HG03571 (cell line): ENCODE data around the gene RBM38.
"Not testable (repeated sequence)": the region's sequence is repeated elsewhere in the genome, so short reads cannot be mapped to it uniquely, and the experiment has no call there.

Source experiments
- ATAC-seq: cut with Tn5 transposase; IDR thresholded peaks from one replicate; pipeline ENCODE4 v1.9.1; 2021; ENCODE audit not compliant: unreplicated experiment

Gene RBM38

GRCh38 chr20:57390604-57391438, at the start of gene RBM38:
RBM38 (plus strand) TSS chr20:57391396; CDS start chr20:57391582, 186 bp downstream.
- peak; percentile 41 for ATAC-seq

GRCh38 chr20:57341663-57342062, 49.5 kb upstream of the RBM38 start:
- ATAC-seq: no peak

- ATAC-seq: no peak
Observed at GRCh38 chr20:57342829-57343228, 48.4 kb upstream of the RBM38 start.

GRCh38 chr20:57346477-57346876, 44.7 kb upstream of the RBM38 start:
- ATAC-seq: no peak

GRCh38 chr20:57347393-57347792, 43.8 kb upstream of the RBM38 start:
- ATAC-seq: no peak

- not testable (repeated sequence) for ATAC-seq
Observed at GRCh38 chr20:57348200-57348921, 42.8 kb upstream of the RBM38 start.

- ATAC-seq: not testable (repeated sequence)
Observed at GRCh38 chr20:57348922-57349574, 42.1 kb upstream of the RBM38 start.

GRCh38 chr20:57350081-57350710, 41.0 kb upstream of the RBM38 start:
- no peak for ATAC-seq

- not testable (repeated sequence) for ATAC-seq
Observed at GRCh38 chr20:57350726-57351041, 40.5 kb upstream of the RBM38 start.

- ATAC-seq: peak; percentile 77
Observed at GRCh38 chr20:57351042-57351783, 40.0 kb upstream of the RBM38 start, which contains the start of gene RAE1. RAE1 (plus strand) TSS chr20:57351255; CDS start chr20:57354039, 2,784 bp downstream.

- ATAC-seq: no peak
Observed at GRCh38 chr20:57352305-57352704, 38.9 kb upstream of the RBM38 start.

GRCh38 chr20:57353351-57353750, 37.8 kb upstream of the RBM38 start:
- ATAC-seq: no peak

GRCh38 chr20:57361517-57361916, 29.7 kb upstream of the RBM38 start:
- ATAC-seq: no peak

- no peak for ATAC-seq
Observed at GRCh38 chr20:57364451-57364850, 26.7 kb upstream of the RBM38 start.

GRCh38 chr20:57369596-57369995, 21.6 kb upstream of the RBM38 start:
- ATAC-seq: no peak

- no peak for ATAC-seq
Observed at GRCh38 chr20:57370316-57370715, 20.9 kb upstream of the RBM38 start.

GRCh38 chr20:57371363-57371762, 19.8 kb upstream of the RBM38 start:
- ATAC-seq: no peak

GRCh38 chr20:57372157-57372556, 19.0 kb upstream of the RBM38 start:
- ATAC-seq: no peak

GRCh38 chr20:57372581-57373350, 18.4 kb upstream of the RBM38 start:
- no peak for ATAC-seq
